BLaER1 treated with 17β-estradiol and CSF1 and Interleukin-3, amounts not matched to agents 10 nM and 100 nM (cell line): ENCODE data around the gene TCL1A.

ENCODE experiments used
- H3K27ac ChIP-seq, 11 experiments: shearing (Covaris generic); formaldehyde crosslinking; 2 replicates each; pipeline ENCODE4 v1.8.1; 2022
- H3K27me3 ChIP-seq, 11 experiments: shearing (Covaris generic); formaldehyde crosslinking; 2 replicates each; pipeline ENCODE4 v1.8.1; 2022
- H3K36me3 ChIP-seq, 11 experiments: shearing (Covaris generic); formaldehyde crosslinking; 2 replicates each; pipeline ENCODE4 v1.8.1; 2022
- H3K4me1 ChIP-seq, 10 experiments: shearing (Covaris generic); formaldehyde crosslinking; 2 replicates each; pipeline ENCODE4 v1.8.1; 2022
- H3K4me2 ChIP-seq, 11 experiments: shearing (Covaris generic); formaldehyde crosslinking; 2 replicates each; pipeline ENCODE4 v1.8.1; 2022
- H3K4me3 ChIP-seq, 10 experiments: shearing (Covaris generic); formaldehyde crosslinking; 2 replicates each; pipeline ENCODE4 v1.8.1; 2022
- H3K9ac ChIP-seq, 11 experiments: shearing (Covaris generic); formaldehyde crosslinking; 2 replicates each; pipeline ENCODE4 v1.8.1; 2022
- H3K9me3 ChIP-seq, 11 experiments: shearing (Covaris generic); formaldehyde crosslinking; replicated peaks in 1 of 11; 2 replicates each; pipeline ENCODE4 v1.8.1; 2022
- H4K20me1 ChIP-seq, 11 experiments: shearing (Covaris generic); formaldehyde crosslinking; 2 replicates each; pipeline ENCODE4 v1.8.1; 2022
- Cebpa-rat ChIP-seq, 11 experiments: shearing (Covaris generic); IDR thresholded peaks; 2 replicates each; pipeline ENCODE4 v1.8.1; 2022

The TCL1A gene

DNA sequence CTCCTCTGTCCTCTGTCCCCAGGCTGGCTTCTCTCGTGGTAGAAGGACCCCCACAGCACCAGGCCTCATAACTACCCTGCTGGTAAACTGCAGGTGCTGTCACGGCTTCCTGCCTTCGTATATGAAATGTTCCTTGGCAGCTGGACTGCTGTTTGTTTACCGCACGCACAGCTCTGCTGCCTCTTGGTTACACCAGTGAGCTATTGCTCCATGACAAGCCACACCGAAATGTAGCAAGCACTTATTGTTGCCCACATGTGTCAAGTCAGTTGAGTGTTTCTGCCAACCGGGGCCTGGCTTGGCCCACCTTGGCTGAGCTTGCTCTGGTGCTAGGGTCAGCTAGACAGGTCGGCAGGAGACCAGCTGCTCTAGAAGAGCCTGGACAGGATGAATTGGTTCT lies 49.4 kb downstream of the TCL1A start:
- Histone ChIP-seq H3K27ac (peak overlapping the region in 8 of 11 experiments; percentile 40 to 97 (median 84); a peak in 16 of 22 replicates), H3K9me3 (no peaks in the 10 kb centered on the region), H3K4me1 (peaks cover 33 to 100% (median 98%) of the 10 kb centered on the region in 10 experiments), H3K36me3 (no peaks in the 10 kb centered on the region), H3K9ac (peak overlapping the region in 7 of 11 experiments; percentile 38 to 84 (median 75); a peak in 13 of 22 replicates), H3K4me2 (peak overlapping the region in 9 of 11 experiments; percentile 77 to 94 (median 82); a peak in 18 of 22 replicates), H4K20me1 (no peaks in the 10 kb centered on the region), H3K27me3 (no peaks in the 10 kb centered on the region; a peak in 1 of 22 replicates), H3K4me3 (peak overlapping the region in 2 of 10 experiments; percentile 12 to 18; a peak in 2 of 20 replicates)
- peak in 6 of 11 experiments; percentile 54 to 98 (median 96); a peak in 12 of 22 replicates for TF ChIP-seq Cebpa-rat (IDR thresholded peaks at IDR 0.05)

DNA sequence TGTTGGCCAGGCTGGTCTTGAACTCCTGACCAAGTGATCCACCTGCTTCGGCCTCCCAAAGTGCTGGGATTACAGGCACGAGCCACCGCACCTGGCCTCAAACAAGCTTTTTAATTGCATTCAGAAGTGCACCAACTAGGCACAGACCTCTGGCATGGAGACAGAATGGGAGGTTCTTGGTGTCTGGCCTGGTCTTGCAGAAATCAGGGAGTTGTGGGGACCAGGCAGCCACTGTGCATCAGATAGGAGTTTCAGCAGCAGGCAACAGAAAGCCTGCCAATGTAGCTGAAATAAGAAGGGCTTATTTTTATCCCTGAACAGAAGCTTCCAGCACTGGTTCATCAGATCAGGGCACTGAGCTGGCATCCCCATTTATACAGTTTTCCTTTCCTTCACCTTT lies 49.9 kb downstream of the TCL1A start:
- no peak for TF ChIP-seq Cebpa-rat (IDR thresholded peaks at IDR 0.05)
- H3K27me3 ChIP-seq: no peaks in the 10 kb centered on the region; a peak in 1 of 22 replicates
- peak overlapping the region in 9 of 11 experiments; percentile 77 to 94 (median 82); a peak in 15 of 22 replicates for H3K4me2 ChIP-seq
- no peaks in the 10 kb centered on the region for H3K36me3 ChIP-seq
- no peak overlapping the region for H3K4me3 ChIP-seq
- H3K9me3 ChIP-seq: no peaks in the 10 kb centered on the region
- peaks cover 33 to 98% (median 93%) of the 10 kb centered on the region in 10 experiments for H3K4me1 ChIP-seq
- no peaks in the 10 kb centered on the region for H4K20me1 ChIP-seq
- peak overlapping the region in 7 of 11 experiments; percentile 38 to 84 (median 75); a peak in 10 of 22 replicates for H3K9ac ChIP-seq
- H3K27ac ChIP-seq: peak overlapping the region in 8 of 11 experiments; percentile 38 to 97 (median 84); a peak in 15 of 22 replicates

DNA sequence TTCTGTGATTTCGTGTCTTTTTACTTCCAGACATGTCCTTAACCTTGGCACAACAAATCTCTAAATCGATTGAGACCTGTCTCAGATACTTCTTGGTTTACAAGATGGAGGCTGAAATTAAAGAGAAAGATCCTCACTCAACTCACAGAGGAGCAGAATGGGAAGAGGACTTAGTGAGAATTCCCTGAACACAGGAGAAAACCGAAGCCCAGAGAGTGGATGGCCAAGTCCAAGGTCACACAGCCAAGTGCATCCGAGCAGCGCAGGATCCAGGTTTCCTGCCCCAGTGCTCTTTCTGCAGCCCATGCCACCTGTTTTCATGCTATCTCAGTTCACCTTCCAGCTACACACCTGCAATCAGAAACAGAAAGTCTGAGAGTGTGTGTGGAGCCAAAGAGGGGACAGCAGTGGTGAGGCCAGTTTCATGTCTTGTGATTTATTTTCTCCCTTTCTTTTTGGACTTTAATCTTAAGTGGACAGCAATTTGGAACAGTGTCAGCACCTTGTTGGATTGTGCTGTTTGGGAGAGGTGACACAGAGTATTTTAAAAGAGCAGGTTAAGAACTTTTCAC lies 50.6 kb downstream of the TCL1A start:
- no peak for TF ChIP-seq Cebpa-rat (IDR thresholded peaks at IDR 0.05)
- H3K4me3 ChIP-seq: no peak overlapping the region
- H3K27me3 ChIP-seq: no peaks in the 10 kb centered on the region; a peak in 1 of 22 replicates
- H3K27ac ChIP-seq: peak overlapping the region in 8 of 11 experiments; percentile 3 to 97 (median 84); a peak in 14 of 22 replicates
- H3K9me3 ChIP-seq: no peaks in the 10 kb centered on the region
- peak overlapping the region in 6 of 11 experiments; percentile 10 to 84 (median 78); a peak in 10 of 22 replicates for H3K9ac ChIP-seq
- peaks cover 26 to 92% (median 86%) of the 10 kb centered on the region in 10 experiments for H3K4me1 ChIP-seq
- peak overlapping the region; percentile 25 to 94 (median 81) for H3K4me2 ChIP-seq
- no peaks in the 10 kb centered on the region for H3K36me3 ChIP-seq
- H4K20me1 ChIP-seq: no peaks in the 10 kb centered on the region

DNA sequence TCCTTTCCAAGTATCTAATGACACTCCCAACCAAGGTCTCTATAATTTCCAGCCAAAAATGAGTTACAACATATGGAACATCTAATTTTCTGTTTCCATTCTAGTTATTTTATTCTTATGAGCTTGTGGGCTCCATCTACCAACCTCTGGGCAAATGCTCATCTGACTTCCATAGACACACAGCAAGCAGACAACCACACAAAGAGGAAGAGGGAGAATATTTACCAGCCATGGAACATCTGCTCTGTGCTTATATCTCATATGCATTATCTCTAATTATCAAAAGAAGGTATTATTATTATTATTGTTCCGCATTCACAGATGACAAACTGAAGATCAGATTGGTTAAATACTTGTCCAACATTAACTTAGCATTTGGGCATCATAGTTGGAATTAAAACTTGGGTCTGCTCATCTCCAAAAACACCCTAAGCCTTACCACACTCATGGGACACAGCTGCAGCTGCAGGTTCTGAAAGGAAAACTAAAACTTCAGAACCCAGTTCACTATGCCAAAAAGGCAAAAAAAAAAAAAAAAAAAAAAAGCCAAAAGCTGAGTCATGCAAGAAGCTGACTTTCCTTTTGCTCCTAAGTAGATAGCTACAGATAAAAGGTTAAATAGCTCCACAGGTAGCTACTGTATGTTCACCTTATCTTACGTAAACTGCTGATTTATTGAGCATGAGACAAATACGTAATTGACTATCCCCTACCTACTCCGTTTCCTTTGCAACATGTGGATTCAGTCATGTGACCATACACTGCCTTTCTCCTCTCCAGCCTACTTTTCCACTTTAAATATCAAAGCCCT lies 51.3 kb downstream of the TCL1A start:
- Histone ChIP-seq H3K9ac (peak overlapping the region in 6 of 11 experiments; percentile 10 to 84 (median 78); a peak in 10 of 22 replicates), H3K4me2 (peak overlapping the region; percentile 25 to 94 (median 81); a peak in 21 of 22 replicates), H3K4me1 (peaks cover 18 to 85% (median 78%) of the 10 kb centered on the region in 10 experiments), H3K27ac (peak overlapping the region in 9 of 11 experiments; percentile 3 to 97 (median 79); a peak in 15 of 22 replicates), H3K9me3 (no peaks in the 10 kb centered on the region), H3K4me3 (no peak overlapping the region), H3K27me3 (no peaks in the 10 kb centered on the region; a peak in 1 of 22 replicates), H3K36me3 (no peaks in the 10 kb centered on the region), H4K20me1 (no peaks in the 10 kb centered on the region)
- TF ChIP-seq Cebpa-rat (IDR thresholded peaks at IDR 0.05): no peak

DNA sequence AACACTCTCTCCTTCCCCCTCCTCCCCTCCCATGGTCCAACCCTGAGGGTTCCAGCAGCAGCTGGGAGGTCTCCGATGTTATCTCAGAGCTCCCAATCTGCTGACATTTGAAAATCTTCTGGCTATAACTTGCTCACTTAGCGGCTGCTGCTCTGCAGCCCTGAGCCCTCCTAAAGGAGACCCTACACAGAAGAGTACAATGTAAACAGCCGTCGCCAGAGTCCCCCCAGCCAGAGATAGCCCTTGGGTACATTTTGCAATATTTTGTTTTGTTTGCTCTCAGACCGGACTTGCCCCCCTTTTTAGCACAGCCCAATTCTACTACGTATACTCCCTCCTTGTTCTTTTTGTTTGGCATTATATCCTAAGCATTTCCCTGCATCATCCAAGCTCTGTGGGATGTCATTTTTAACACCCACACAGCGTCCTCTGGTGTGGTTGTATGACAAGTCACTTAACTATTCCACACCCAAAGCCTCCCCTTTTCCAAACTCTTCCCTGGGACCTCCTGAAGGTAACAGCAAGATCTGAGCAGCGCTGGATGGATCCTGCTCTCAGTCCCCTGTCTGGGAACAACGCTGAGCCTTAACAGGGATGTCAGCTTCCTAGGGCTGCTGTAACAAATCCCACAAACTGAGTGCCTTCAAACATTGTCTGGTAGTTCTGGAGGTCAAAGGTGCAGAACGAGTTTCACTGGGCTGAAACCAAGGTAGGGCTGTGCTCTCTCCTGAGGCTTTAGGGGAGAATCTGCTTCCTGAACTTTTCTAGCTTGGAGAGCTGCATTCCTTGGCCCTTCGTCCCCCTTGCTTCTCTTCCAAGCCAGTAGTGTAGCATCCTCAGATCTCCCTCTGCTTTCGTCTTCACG lies 53.0 kb downstream of the TCL1A start:
- Histone ChIP-seq H3K36me3 (no peaks in the 10 kb centered on the region), H3K4me3 (no peak overlapping the region), H4K20me1 (no peaks in the 10 kb centered on the region), H3K9ac (peak overlapping the region in 3 of 11 experiments; percentile 6 to 14 (median 7); a peak in 2 of 22 replicates), H3K4me1 (peaks cover 8 to 68% (median 61%) of the 10 kb centered on the region in 10 experiments), H3K9me3 (no peaks in the 10 kb centered on the region), H3K27ac (peak overlapping the region in 4 of 11 experiments; percentile 24 to 93 (median 90); a peak in 7 of 22 replicates), H3K27me3 (no peaks in the 10 kb centered on the region; a peak in 1 of 22 replicates), H3K4me2 (peak overlapping the region in 7 of 11 experiments; percentile 13 to 94 (median 81); a peak in 12 of 22 replicates)
- TF ChIP-seq Cebpa-rat (IDR thresholded peaks at IDR 0.05): no peak

DNA sequence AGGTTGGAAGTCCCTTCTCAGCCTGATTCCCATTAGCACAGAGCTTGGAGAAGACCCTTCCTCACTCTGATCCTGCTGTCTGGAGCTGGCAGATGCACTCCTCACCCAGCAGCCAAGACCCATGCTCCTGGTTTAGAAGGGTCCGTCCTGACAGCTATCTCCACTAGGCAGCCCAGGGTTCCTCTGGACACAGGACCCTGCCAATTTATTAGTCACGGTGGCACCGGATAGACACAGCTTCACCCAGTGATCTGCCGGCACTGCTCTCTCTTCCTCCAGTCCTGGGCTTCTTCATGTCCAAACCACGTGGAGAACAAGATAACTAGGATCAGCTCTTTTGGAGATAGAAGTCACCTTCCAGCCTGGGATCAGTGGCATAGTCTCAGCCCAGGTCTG lies 53.9 kb downstream of the TCL1A start:
- H3K9ac ChIP-seq: peak overlapping the region in 2 of 11 experiments; percentile 16 to 45; a peak in 1 of 22 replicates
- peak overlapping the region in 7 of 11 experiments; percentile 13 to 94 (median 81); a peak in 11 of 22 replicates for H3K4me2 ChIP-seq
- peak overlapping the region in 4 of 11 experiments; percentile 24 to 91 (median 66); a peak in 5 of 22 replicates for H3K27ac ChIP-seq
- no peaks in the 10 kb centered on the region for H4K20me1 ChIP-seq
- peaks cover 7 to 59% (median 52%) of the 10 kb centered on the region in 10 experiments; a peak in 19 of 20 replicates for H3K4me1 ChIP-seq
- no peaks in the 10 kb centered on the region for H3K9me3 ChIP-seq
- no peak overlapping the region for H3K4me3 ChIP-seq
- H3K27me3 ChIP-seq: no peaks in the 10 kb centered on the region; a peak in 1 of 22 replicates
- no peaks in the 10 kb centered on the region for H3K36me3 ChIP-seq
- TF ChIP-seq Cebpa-rat (IDR thresholded peaks at IDR 0.05): no peak
